Measurements from ENCODE around the gene CCDC88C.

The CCDC88C gene

DNA sequence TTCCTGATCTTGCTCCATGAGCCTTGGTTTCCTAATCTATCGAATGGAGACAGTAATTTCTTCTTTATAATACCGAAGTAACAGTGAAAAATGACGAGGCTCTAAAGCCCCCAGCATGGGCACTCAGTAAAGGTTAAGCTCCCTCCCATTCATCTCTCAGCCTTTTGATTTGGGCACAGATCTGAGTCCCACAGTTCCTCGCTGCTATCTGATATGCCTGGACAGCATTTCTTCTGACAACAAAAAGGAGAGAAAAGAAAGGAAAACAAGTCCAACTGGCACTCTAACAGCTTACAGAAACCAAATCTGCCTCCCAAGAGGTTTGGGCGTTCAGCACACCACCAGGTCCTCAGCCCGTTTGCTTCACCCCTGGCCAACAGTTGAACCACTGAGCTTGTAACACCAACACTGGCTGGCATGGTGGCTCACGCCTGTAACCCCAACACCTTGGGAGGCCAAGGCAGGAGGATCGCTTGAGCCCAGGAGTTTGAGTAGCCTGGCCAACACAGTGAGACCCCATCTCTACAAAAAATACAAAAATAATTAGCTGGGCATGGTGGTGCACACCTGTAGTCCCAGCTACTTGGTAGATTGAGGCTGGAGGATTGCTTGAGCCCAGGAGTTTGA is 19.5 kb downstream of the CCDC88C start:
- no peak for DNase-seq

DNA sequence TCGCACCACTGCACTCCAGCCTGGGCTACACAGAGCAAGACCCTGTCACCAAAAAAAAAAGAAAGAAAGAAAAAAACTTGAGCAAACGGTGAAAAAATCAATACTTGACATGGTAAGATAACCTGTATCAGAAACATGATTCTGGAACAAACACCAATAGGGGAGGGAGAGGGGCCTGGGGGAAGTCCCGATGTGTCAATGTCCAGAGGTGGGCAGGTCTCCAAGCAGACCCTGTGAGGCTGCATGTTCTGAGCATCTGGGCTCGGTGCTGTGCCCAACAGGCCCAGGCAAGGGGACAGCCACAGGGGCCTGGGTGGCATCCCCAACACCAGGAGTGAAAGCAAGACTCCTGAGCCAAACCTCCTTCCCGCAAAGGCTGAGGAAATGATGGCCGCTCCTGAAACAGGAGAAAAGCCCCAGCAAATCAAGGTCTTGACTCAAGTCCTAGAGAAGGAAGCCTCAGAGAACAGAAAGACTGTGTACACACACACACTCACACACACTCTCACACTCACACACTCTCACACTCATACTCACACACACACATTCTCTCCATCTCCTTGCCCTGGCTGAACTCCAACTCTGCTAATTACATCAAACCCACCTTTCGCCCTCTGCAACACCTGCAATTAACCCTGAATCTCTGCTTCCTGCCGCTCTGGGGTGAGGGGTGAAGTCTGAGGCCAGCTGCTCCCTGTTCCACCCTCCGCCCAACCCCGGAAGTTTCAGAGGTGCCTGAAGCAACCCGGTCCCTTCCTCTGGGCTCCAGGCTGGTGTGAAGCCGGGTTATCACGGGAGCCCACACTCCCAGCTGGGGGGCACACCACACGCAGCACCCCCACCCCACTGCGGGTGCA is 20.4 kb downstream of the CCDC88C start:
- DNase-seq, result no peak

DNA sequence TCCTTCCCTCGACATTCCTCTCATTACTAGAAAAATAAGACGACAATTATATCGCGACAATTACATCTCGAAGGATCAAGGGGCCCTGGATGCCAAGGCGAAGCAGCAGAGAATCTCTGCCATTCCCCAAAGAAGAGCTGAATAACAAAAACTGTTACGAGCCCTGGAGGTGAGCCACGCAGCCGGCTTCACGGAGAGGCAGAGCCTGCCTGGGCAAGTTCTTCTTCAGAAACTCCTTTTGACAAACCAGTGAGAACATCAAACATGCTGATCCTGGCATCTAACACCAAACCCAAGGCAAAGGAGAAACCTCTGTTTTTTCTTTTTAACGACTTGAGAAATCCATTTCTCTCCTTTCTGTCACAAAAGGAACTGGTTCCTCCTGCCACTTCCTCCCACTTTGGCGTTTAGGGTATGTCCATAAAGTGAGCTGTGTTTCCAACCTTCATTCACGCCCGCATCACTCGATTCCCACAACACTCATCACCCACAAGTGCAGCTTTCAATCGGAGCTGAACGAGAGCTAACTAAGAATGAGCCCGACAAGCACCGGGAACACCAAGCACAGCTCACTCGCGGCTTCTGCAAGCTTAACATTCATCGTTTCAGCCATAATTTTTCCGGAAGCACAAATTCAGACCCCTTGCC is 21.5 kb downstream of the CCDC88C start:
- DNase-seq, result peak in 2 of 51 donors; percentile 17 to 21

DNA sequence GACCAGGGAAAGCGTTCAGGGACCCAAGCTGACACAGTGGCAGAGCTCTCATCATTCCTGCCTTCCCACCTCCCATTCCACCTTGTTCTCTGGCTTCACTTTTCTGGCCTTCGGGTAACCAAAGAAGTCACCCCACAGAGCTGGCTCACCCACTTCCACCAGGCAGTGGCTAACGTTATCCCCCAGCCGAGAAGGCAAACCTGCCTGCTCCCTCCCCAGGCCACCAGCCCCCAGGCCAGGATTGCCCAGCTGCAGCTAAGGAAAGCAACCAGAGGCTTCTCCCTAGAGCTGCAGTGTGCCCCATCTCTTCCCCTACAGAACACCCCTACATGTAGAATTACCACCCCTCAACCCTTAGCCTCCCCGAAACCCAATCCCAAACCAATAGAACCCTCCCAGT is 22.2 kb downstream of the CCDC88C start:
- DNase-seq, result no peak

DNA sequence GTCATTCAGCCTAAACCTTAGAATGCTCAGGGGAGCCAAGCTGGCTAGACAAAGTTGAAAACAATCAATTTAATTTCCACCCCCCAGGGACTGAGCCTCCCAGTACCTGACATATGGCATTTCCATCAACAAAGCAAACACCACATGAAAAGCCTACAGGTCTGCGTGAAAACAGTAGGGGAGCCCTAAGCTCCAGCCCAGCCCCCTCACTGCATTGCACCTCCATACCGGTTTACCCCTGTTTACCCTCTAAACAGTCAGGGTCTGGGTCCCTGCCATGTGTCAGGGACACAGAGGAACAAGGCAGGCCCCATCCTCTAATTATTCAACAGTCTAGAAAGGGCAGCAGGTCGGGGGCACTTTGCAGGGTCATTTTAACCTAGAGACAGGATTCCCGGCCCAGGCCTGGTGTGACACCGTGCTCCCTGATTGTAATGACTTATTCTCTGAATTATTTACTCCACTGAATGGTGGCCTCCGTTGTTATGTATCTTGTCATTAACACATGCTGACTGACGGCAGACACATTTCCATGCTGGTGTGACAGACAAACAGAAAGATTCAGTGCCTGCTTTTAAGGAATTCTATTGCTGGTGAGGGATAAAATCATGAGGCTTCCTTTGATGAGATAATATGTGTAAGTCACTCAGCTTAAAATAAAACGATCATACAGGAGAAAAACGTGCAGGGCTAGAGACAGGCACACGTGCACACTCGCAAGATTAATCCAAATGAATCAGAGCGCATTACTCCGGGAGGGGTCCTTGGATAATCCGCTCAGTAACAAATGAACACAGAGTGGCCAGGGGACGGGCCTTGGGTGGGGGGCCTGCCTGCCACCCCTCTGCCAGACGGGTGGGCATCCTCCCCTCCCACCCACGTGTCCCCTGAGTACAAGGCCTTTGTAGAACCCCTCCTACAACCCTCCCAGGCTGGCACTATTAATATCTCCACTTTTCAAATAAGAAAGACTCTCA is 23.2 kb downstream of the CCDC88C start:
- DNase-seq, result no peak

DNA sequence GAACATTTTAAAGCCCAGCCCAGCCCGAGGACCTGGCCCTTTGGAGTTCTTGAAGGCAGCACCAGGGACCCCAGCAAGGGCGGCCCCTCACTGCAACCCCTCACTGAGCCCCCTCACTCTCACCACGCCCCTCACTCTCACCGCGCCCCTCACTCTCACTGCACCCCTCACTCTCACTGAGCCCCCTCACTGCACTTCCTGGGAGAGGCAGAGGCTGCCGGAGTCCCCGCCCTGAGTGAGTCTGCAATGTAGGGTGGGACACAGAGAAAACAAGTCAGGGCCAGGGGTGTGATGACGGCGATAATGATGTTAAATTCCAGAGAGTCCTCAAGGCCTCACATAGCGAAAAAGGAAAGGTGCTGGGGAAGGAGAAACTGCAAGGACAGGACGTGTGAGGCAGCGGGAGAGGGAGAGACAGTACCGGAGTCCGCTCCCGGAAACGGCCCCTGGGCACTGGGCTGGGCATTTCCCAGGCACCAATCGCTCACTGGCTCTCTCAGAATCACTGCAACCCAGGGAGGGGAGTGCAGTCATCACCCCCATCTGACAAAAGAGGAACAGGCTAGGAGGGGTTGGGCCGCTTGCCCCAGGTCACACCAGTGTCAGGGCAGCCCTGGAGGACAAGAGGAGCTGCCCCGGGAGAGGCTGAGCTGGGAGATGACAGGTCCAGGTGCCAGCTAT is 24.9 kb downstream of the CCDC88C start:
- no peak for DNase-seq

DNA sequence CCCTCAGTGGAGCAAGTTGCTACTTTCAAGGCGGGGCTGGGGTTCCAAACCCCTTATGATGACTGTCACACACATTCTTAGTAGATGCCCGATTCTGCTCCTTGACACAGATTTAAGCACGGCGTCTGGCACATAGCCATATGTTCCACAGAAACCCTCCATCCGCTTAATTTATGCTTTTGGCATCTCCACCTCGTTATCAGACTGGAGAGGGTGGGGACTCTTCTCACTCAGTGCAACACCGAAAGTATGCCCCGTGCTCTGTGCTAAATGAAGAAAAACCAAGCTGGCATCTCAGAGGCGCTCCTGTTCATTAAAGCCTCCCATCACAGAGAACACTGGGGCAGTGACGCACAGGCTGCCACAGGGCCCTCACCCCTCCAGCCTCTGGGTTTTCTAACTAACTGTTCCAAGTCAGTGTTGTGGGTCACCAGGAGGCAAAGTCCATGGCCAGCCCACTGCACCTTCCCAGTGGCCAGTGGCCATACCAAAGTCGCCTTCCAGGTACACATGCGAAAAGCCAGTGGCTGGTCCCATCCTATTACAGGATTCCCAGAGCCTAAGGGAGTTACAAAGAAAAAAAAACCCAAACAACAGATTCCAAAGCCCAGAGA is 27.3 kb downstream of the CCDC88C start:
- DNase-seq, result peak in 1 of 51 donors; percentile 11

DNA sequence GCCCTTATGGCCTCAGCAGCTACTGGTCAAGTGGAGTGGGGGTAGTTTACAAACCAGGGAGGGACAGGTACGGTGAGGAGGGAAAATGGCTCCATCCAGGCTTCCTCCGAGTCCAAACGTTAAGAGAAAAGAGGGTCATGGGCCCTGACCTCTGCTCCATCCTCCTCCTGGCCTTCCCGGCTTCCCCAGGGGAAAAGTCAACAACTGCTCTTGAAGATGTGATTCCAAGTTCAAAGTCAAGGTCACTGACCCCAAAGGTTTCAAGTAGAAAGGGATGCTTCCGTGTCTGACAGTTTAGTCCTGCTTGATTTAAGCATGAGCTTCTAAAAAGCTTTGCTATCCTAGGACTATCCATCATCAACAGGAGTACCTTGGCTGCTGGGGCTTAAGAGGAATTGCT is 28.5 kb downstream of the CCDC88C start:
- DNase-seq, result no peak

DNA sequence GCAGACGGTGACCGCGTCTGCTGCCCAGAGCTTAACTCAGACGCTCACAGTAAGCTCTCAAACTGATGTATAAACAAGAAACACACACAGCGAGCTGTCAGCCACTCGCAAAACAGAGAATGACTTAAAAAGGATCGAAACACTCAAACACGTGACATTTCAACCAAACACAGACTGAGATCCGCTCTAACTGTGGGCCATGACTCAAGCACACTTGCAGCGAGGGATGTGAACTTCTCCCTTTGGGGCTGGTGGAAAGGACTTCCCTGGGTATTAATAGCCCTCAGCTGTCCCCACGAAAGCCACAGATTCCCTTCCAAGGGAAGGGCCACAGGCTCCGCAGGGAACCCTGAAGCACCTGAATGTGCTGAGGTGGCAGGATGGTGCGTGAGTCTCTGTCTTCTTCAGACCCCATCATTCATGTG is 29.1 kb downstream of the CCDC88C start:
- DNase-seq, result peak in 1 of 51 donors; percentile 9

DNA sequence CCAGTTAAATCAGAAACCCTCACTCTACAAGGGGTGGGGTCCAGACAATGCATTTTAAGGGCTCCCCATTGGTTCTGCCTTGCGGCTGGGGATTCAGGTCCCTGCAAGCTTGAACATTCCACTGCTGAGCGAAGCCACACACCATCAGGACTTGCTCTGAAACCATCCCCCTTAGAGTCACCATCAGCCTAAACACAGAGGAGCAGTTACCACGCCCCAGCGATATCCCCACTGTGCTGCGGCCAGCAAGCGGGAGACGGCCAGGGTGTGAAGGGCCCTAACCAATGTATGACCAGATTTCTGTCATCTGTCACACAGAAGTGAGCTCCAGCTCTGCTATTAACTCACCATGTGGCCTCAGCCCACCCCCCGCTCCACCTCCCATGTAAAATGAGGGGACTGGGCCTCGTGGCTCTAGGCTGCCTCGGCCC is 29.7 kb downstream of the CCDC88C start:
- no peak for DNase-seq

DNA sequence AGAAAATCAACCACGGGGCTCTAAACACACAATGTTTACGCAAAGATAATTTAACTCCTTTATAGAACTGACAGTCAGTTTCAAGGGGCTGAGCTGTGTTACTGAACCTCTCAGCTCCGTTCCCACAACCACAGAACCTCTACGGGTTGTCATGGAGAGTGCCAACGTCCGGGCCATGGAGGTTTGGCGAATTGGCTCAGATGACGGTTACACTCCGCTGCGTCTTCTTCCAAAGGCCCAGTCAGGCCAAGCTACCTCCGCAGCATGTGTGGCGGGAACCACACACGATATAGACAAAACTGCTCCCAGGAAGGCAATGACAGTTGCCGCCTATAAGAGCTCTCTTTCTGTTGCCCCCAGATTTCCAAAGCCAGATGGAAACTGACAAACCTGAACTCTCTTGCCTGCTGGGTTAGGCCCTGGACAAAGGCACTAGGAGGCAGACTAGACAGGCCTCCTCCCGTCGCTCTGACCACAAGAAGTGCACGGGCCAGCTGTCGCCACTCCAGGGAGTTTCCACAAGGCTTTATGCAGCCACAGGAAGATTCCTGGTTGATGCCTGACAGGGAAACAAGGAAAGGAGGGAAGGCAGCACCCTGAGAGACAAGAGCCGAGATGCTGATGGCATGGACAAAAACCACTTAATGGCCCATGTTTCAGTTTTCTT is 30.3 kb downstream of the CCDC88C start:
- no peak for DNase-seq

DNA sequence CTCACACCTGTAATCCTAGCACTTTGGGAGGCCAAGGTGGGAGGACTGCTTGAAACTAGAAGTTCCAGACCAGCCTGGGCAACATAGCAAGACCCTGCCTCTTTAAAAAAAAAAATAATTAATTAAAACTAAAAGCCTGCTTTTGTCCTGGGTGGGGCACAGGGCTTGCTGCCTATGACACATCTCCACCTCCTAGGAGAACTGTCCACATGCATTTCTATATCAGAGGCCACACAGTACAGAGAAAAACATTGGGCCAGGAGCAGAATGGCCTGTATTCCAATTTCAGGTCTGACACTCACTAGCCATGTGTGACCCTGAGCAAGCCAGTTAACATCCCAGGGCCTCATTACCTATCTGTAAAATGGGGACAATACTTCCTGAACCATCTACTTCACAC is 31.9 kb downstream of the CCDC88C start:
- DNase-seq, result no peak

DNA sequence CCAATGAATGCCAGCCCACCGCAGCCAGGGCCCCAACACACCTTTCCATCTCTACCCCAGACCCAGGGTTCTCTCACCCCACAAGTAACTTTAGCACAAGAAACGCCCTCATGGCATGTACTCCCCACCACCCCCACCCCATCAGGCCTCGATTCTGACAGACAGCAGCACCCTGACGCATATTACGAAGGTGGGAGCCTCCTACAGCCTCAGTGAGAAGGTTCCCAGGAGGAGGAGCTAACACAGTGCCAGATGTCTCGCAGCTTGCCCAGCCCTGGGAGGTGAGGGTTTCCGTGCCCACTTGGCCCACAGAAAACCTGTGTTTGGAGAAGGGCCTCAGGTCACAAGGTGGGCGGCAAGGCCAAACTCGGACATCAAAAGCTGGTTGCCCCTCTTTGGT is 32.4 kb downstream of the CCDC88C start:
- no peak for DNase-seq

DNA sequence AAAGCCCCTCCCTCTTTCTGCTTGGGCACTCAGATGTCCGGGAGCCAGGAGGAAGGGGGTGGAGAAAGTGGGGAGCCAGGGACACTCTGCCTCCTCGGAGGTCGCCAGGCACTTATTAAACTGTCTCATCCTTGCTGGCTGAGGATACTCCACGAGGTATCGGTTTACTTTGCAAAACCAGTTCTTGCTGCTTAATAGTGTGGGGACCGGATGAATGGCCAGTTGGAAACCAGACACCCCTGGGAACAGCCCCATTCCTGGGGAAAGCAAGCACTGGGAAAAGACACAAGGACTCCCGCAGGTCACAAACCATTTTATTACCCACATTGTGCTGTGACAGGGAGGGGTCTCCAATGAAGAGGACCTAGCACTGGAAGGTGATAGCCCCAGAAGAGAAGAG is 34.2 kb downstream of the CCDC88C start:
- DNase-seq, result no peak

DNA sequence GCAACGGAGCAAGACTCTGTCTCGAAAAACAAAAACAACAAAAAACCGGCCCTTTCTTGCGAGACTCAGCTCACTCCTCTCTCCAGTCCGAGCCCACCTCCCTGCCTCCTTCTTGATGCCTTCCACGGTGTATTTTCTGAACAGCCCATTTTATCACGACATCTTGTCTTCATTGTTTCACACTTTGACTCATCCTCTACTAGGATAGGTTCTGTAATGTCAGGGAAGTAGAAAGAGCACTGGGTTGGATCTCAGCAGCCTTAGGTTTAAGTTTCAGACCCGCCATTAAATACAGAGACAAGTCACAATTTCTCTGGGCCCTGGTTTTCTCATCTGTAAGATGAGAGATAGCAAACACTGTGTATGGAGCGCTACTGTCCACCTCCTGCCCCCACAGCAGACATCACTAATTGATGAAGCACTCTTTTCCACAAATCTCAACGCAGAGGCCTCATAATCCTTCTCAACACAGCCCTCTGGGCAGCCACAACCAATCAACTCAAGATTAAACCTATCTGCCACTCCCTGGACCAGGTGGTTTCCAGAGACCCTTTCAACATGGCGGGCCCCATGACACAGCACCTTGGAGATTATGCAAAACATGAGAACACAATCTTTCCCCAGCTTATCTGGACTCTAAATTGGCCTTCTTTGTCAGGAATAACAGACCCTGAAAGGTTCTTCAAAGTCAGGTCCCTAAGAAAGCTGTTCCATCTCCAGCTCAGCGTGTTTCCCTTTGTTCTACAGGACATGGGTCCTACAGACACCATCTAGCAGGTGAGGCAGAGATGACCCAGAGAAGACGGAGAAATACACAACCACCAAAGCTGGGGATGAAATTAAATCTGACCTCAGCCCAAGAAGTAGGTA is 35.6 kb downstream of the CCDC88C start:
- DNase-seq, result no peak

DNA sequence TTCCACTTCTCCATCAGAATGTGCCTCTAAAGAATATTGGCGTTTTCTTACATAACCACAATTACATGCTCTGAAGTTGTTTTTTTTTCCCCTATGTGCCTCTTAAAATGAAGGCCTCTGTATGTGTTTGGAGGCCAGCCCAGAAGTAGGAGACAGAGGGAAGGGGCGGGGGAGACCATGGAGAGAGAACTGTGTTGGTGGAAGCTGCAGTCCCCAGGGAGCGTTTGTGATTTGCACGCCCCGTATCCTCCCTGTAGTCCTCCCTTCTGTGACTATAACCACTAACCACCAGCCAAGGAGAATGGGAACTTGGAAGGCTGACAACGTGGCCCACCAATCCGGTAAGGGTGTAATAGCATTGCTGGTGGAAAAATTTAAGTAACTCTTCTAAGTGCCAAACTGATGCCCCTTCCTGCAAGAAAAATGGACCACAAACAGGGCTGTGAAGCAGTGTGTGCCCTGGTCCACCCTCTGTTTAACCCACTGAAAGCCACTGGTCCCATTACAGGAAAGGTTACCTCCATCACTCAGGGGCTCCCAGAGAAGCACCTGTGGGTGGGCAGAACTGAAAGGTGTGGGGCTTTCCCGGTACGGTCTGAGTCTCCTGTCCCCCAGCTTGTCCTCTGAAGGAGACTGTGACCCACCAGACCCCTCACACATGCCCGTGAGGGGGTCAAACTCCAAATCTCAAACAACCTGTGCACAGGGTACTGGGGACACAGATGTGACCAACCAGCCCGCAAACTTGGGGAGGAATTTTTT is 36.8 kb downstream of the CCDC88C start:
- peak in 9 of 51 donors; percentile 11 to 45 (median 28) for DNase-seq

DNA sequence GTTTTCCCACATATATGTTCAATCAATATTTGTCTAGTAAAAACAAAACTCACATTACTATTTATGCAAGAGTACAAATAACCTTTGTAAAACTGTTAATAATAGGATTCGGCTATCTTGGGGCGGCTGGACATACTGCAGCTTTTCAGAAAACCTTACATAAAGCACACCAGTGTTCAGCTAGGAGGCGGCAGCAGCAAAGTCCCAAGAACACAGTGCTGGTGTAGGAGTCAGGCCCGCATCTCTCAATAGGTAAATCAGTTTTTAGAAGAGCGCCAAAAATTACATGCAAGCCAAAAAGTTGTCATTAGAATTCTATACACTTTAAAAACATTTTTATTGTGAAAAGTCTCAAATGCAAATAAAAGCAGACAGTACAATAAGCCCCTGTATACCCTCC is 37.5 kb downstream of the CCDC88C start:
- peak in 2 of 51 donors; percentile 18 to 30 for DNase-seq

DNA sequence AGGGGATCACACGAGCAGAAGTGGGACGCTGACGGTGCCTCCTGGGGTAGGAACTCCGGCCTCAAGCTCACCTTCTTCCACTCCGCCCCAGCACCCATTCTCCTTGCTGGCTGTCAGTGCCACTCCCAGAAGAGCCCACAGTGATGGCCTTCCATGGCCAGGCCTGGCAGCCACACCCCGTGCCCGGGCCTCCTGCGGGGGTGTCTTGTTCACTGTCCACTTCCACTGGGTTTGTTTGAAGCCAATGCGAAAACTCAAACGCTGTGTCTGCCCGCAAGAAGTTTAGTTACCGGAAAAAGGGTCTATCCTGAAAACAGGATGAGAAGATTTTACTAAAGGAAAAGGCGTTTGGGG is 38.1 kb downstream of the CCDC88C start:
- DNase-seq, result no peak

Measured in hypothalamus (tissue), 51 donors.